Activated CD4-positive, alpha-beta T cell treated with anti-CD3 and anti-CD28 coated beads, Interleukin-2, amount 10 ng/mL, durations not matched to agents 7 days and 5 days (primary cell): ENCODE data around the gene TXNDC2. TPM values are rescaled to one million over a fixed set of nuclear protein-coding genes. Genes with fewer than 3 reads are reported as not detected.

Source experiments
- total RNA-seq, 2 experiments: library from RNA; stranded (reverse); gene quantifications; one replicate each; pipeline ENCODE4 v1.2.3, GENCODE V29; 2021

Gene TXNDC2
- total RNA-seq, 2 experiments from 2014 or later: not detected

Other genes with a start within 250 kb of the TXNDC2 start
- gene RAB31, start 177.7 kb upstream of the TXNDC2 start, total RNA-seq: 1 to 10 TPM in 1 of 2 experiments, under 1 TPM in 1; 0.92 to 1.3 TPM
- gene VAPA, start 28.0 kb downstream of the TXNDC2 start, total RNA-seq: 100 to 1,000 TPM; 124 to 168 TPM